Kidney tubule cell (primary cell): ENCODE results near the gene DCAF8.

ENCODE experiments used
- DNase-seq: peaks from one replicate; pipeline ENCODE4 v3.0.0-alpha.2; 2018; ENCODE audit warnings: low spot score

DCAF8 gene

DNA sequence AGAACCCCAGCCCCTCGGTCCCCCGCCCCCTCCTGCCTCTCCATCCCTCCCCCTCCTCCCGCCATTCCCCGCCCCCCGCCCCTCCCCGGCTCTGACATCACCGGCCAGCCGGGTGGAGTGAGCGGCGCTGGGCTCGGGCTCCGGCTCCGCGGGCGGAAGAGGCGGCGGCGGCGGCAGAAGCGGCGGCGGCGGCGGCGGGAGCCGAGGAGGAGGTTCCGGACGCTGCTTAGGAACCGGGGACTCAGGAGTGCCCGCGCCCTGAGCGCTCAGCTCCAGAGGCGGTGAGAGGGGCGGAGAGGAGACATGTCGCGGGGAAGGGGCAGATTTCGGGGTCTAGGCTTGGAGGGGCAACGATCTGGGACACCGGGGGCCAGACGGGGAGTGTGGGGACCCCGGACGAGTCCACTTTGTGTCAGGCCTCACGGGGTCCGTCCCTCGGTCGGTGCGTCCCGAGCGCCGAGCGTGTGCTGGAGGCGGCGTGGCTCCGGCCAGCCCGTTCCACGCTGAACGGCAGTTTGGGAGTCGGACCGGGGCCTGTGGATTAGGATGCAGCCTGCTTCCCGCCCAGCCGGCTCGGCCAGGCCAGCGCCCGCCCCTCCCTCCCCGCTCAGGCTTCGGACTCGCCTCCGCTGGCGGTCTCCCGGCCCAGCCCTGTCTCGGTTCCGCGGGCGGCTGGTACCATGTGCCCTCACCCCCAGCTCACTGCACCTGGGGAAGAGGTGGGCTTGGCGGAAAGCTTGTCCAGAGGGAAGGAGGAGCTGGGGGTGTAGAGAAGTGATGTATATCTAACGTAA lies 56.9 kb downstream of the DCAF8 start, which contains the start of gene PEA15:
Gene PEA15, plus strand, starts transcription at position 143 of the 794 bp plus-strand sequence. CDS start 6,161 bp downstream, outside the sequence.
- DNase-seq: peak; percentile 71

DNA sequence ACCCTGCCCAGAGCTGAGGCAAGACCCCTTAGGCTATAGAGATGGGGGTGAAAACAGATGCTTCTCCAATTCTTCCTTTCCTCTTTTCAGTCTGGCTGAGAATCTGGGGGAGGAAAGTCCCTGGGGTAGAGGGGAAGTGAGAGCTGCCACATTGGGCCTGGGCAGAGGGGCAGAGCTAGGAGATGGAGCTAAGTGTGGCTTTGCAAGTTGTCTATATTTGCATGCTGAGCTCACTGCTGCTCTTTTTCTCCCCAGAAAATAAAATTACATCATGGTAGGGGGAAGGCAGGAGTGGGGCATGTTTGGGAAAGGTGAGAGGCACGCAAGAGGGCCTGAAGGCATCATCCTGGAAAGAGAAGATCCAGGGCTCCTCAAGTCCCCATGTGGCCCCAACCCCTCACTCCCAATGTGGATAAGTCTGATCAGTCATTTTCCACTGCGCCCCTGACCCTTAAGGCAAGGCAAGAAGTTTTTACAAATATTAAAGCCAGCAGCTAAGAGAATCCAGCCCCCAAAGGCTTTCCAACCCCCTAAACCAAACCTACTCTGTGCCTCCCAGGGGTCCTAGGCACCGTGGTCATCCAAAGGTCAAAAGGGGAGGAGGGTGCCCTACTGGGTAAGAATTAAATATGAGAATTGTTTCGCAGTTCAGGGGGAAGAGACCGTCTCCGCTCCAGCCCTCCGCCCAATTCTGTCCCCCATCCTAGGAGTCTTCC lies 57.7 kb downstream of the DCAF8 start:
- no peak for DNase-seq

DNA sequence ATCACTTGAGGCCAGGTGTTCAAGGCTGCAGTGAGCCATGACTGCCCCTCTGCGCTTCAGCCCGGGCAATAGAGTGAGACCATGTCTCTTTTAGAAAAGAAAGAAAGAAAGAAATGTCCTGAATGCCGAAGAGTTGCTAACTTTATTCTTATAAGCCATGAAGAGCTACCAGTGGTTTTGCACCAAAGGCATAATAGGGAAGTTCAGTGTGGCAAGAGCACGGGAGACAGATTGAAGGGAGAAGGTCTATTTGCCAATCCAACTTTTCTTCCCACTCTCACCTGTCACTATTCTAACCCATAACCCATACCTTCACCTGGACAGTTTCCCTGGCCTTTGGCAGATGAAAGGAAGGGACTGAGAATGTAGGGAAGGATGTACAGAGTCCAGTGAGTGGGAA lies 61.6 kb downstream of the DCAF8 start:
- DNase-seq: no peak

DNA sequence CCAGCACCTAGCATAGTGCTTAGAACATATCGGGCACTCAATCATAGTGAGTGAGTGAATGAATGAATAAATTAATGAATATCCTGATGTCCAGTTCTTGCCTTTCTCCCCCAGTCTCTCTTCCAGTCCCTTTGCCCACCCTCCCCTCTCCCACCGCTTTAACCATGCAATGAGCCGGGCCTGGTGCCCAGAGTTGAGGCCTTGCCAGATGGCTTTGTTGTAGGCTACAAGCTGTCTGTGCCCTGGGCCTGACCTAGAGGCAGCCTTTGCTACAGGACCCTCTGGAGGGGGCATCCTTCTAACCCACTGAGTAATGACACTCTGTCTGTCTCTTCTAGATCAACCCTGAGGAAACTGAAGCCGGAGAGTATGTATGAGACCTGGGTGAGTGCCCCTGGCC lies 65.1 kb downstream of the DCAF8 start:
- no peak for DNase-seq

DNA sequence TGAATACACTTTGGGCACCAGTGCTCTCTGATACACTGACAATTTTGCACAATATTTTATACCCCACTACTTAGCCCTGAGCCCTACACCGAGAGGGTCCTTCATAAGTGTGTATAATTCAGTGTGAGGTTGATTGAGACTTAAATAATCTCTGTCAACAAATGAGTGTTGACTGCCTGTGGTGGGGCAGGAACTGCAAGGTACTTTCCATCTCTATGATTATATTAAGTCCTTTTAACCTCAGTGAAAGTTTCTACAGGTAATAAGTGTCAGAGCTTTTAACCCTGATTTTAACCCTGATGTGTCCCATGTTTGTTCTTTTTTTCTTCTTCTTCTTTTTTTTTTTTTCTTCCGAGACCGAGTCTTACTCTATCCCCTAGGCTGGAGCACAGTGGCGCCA lies 66.2 kb downstream of the DCAF8 start:
- DNase-seq: no peak

DNA sequence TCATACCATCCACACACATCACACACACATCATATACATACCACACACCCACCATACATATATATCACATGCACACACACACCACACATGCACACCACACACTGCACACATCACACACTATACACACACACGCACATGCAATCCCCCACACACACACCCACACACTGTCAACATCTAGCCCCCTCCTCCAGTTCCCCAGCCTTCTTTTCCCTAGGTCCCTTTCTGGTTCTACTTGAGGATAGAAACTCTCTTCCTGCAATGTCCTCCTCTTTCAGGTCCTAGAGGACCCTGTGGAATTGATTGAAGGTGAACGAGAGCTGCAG lies 67.7 kb downstream of the DCAF8 start:
- no peak for DNase-seq

DNA sequence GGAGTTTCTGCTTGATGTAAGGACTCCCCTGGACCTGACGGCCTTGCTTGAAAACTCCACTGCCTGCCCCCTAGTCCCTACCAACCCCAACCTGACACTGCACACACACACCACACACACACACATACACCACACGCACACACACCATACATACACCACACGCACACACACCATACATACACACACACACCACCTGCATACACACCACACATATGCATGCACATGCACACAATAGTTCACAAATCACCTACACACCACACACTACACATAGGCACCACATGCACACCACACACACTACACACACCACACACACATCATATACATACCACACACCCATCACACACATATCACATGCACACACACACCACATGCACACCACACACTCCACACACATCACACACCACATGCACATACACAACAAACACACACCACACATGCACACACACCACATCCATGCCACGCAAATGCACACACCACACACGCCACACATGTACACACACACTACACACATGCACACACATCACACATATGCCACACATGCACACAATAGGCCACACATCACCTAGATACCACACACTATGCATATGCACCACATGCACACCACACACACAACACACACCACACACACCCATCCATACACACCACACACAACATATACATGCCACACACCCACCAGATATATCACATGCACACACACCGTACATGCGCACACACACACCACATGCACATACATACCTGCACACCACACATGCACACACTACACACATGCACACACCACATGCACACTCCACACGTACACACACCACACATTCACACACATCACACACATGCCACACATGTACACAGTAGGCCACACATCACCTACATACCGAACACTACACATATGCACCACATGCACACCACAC lies 68.3 kb downstream of the DCAF8 start:
- no peak for DNase-seq

DNA sequence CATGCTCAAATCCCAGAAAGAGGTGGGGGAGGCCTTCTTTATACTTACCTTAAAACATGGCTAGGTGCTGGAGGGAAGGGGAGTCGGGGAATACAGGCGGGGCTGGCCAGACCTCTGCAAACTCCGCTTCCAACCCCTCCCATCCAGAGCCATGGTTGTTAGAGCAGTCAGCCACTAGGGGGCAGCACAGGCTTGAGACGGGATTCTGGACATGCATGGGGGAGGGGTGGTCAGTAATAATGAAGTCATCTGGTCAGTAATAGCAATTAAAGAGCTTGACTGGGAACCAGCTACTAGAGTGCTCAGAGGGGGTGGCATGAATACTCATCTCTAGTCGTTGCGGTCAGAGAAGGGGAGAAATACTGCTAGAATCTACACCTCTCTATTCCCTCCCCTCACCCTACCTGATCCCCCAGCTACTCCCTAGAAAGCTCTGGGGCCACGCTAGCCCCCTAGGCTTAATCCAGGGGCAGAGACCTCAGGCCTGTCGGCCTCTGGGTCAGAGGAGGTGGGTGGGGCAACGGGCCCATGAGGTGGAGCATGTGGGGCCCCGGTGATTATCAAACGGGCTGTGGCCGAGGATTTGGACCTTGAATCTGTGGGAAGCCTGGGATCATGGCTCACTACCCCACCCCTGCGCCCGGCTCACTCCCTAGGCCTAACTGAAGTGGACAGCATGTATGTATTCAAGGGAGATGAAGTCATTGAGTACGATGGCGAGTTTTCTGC lies 69.1 kb downstream of the DCAF8 start:
- peak; percentile 87 for DNase-seq

DNA sequence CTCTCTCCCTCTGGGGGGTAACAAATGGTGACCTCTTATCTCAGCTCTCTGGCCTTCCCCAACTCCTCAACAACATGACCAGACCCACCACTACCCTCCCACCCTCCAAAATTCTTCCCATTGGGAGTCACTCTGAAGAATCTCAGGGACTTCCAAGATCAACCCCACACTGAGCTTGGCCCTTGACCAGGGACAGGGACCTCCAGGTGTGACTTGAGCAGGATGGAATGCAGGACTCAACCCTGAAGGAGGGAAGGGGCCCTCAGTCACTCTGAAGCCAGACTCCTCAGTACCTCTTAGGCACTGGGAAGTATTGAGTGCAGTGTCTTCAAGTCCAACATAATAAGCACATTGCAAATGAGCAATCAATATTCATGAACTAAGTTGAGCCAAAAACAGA lies 70.1 kb downstream of the DCAF8 start:
- DNase-seq: peak; percentile 90

DNA sequence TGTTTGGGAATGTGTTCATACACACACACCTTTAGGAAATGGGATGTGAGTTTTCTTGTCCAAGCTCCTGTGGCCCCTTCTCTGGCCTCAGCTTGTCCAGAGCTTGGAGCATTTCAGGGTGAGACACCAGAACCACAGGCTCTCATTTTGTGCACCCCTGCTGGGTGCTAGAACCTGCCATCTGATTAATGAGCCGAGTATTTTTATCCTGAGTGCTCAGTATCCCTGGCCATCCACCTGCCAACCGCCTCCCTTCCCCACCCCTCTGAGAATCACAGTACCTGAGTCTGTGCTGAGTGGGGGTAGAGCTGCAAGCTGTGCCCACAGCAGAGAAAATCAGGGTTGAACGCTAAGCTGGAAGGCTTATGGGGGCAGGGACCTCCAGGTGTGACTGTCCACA lies 70.6 kb downstream of the DCAF8 start:
- peak; percentile 29 for DNase-seq

DNA sequence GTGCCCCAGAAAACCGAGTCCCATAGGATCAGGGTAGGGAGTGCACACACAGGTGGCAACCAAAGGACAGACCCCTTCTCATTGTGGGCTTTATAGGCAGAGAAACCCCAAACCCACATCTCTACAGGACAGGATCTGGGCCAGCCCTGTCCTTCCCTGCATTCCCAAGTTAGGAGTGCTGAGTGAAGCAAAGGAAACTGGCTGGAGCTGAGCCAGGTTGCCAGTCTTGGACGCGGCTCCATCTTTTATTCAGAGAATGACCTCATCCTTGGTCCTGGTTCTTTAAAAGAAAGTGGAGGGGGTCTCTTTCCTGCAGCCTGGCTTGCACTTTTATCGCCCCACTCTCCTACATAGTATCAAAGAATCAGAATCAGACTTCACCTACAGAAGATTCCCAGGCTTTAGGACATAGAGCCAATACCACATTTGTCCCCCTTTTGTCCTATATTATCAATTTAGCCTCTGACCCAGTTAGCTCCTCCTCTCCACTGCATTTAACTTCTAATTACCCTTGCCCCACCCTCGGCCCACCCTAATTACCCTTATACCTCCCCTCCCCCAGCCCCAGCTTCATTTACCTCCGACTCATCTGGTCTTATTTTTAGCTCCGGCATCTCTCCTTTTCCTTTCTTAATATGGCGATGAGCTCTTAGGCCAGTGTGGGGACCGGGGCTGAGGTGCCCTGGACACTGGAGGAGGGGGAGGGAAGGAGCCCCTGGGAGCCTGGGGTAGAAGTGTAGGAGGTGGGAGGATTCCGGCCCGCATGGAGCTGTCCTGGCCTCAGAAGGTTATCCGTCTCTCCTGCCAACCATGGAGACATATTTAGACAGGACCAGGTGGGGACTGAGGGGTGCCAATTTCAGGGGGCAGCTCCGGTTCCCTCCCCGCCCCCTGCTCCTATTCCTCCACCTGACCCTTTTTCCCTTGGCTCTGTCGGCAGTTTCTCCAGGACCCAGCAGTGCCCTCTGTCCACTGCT lies 72.4 kb downstream of the DCAF8 start, which contains the start of gene CASQ1:
Gene CASQ1, plus strand, starts transcription at position 927 of the 977 bp plus-strand sequence. CDS start 177 bp downstream, outside the sequence.
- DNase-seq: peak; percentile 45

DNA sequence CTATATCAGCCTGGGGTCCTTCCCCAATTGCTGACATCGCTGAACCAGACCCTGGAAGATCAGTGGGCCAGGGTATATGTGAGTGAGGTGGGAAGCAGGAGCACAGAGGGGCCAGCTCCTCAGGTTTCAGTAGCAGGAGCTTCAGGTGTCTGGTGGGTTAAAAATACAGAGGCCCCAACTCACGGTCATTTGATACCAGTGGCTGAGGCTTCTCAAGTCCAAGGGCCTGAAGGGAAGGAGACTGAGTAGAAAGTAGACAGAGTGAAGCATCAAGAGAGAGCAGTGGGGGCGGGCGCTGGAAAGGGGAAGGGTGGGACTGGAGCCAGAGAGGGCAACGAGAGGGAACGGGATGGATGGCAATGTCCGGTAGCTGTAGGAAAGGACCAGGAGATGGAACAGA lies 74.0 kb downstream of the DCAF8 start:
- DNase-seq: no peak

DNA sequence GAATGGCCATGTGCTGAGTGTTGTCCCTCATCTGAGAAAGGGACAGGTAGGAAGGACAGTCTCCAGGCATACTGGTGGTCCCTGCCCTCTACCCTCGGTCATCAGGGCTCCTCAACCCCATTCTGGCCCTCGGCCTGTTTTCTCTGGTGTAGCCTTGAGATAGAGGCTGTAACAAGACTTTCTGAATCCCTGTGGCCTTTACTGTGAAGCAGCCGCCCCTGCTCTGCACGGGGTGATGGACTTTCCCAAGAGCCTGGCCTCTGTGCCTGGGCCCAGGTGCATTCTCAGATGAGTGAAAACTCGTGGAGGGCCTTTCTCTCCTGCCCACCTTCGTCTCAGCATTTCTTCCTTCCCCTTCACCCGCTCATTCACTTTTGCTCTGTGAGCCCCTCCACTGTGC lies 74.9 kb downstream of the DCAF8 start:
- no peak for DNase-seq

DNA sequence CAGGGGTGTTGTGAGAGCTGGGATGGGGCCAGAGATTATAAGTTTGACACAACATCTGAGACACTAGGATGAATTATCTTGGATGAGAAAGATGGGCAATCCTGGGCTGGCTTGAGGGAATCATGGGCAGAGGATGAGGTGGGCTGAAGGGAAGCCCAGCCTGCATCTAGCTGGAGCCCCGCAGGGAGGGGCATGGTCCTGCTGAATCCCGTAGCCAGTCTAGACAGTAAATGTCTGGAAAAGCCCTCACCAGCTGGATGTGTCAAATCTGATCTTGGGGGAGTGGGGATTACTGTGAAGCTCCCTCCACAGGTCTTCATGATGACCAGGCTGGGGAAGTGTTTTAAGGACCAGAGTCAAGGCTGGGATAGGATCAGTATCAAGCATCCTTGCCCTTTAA lies 75.6 kb downstream of the DCAF8 start:
- DNase-seq: no peak

DNA sequence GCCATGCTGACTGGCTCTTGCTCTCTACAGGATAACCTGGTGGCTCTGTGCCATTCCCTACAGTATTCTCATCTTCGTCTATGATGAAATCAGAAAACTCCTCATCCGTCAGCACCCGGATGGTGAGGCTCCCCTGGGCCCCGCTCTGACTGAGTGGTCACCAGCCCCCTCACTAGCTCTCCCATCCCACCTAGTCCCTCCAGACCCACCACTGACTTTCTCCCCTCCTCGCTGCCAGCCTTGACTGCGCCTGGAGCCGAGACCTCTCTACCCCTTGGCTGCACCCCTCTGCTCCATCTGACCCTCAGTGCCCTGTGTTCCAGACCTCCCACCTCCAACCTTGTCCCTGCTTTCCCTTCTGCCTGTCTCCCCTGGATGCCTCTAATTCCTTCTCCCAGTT lies 76.1 kb downstream of the DCAF8 start:
- no peak for DNase-seq

DNA sequence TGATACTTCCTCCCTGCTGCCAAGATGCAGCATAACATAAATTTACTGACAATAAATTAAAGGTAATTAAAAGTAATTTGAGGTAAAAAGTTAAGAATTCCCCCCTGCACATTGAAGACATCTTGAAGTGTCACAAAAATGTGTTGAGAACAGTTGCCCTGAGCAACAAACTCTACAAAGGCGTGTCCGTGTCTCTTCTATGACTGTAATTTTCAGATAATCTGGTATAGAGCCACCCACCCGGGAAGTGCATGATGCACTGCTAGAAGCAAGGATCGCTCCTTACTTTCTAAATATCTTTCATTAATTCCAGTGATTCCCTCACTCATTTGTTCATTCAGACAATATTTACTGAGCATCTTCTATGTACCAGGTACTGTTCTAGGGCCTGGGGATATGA lies 83.0 kb downstream of the DCAF8 start:
- no peak for DNase-seq

DNA sequence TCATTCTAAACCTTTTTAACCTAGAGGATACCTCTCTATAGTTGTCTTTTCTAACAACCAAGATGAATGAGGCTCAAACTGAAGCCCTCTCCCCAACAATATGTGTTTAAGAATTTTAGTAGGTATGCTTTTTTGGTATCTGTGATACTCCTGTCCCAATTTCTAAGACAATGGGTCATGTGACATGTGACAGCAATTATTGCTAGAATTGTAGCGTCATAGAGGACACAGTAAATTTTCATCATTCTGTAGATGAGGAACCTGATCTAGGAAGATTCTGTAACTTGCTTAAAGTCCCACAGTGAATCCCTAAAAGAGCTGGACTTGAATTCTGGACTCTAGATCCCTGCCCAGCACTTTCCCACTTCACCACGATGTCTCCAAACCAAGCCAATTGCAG lies 83.6 kb downstream of the DCAF8 start:
- no peak for DNase-seq

DNA sequence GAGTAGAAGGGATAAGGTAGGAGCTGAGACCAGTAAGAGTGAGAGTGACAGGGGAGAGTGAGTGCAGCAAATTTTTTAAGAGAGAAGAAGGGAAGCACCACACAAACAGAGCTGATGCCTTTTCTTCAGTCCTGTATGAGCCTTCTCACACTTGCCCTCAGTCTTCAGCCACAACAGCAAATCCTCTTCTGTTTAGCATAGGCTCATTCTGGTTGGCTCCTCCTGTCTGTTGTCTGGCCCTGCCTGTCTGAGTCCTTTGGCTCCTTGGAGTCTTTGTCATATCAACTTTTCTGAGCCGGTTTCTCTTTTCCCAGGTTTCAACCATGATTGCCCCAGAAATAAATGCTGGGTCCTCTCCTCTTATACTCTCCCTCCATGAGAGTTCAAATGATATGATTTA lies 84.7 kb downstream of the DCAF8 start:
- no peak for DNase-seq

DNA sequence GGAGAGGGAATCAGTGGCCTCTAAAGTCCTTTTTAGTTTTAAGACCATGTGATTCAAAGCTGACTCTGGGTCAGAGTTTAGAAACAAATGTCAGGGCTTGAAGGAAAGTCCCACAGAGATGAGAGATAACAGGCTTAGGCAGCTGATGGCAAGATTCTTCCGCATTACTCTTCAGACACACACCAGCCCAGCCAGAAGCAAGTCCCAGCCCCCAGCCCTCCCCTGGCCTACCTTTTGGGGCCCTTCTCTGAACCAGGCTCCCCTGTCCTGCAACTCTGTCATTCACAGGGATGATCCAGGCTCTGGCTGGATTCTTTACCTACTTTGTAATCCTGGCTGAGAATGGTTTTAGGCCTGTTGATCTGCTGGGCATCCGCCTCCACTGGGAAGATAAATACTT lies 85.1 kb downstream of the DCAF8 start:
- DNase-seq: no peak

DNA sequence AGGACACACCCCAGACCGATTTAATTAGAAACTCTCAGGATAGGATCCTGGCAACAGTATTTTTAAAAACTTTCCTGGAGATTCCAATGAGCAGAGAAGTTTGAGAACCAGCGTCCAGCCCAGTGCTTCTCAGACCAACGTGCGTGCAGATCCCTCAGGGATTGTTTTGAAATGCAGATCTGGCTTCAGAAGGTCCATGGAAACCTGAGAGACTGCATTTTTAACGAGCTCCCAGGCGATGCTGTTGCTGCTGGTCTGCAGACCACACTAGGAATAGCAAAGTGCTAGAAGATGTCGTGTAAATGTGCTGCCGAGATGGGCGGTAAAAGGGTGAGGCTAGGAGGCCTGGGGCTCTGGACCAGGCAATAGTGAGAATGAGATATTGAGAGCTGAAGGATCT lies 90.4 kb downstream of the DCAF8 start:
- no peak for DNase-seq

DNA sequence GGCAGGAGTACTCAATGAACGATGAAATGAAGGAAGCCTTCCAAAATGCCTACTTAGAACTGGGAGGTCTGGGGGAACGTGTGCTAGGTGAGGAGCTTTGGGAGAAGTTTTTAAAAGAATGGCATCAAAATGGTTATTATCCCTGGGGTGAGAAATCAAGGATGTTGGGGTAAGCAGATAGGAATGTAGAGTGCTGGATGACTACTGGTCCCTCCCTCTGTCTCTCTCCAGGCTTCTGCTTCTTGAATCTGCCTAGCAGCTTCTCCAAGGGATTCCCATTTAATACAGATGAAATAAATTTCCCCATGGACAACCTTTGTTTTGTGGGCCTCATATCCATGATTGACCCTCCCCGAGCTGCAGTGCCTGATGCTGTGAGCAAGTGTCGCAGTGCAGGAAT lies 91.0 kb downstream of the DCAF8 start:
- DNase-seq: peak; percentile 44
